SH-SY5Y (cell line): ENCODE results near the gene STAC3.

Source experiments
- GATA2 ChIP-seq: IDR thresholded peaks from 2 replicates; pipeline ENCODE4 v1.6.1; 2011; ENCODE audit warnings: mild to moderate bottlenecking, low read depth, low read length
- GATA3 ChIP-seq: IDR thresholded peaks from 2 replicates; pipeline ENCODE4 v1.6.1; 2011; ENCODE audit warnings: low read depth, mild to moderate bottlenecking, low read length, moderate library complexity

- TF ChIP-seq GATA3 (no peak), GATA2 (no peak)
Measured at GRCh38 chr12:57214398-57214781, 36.6 kb downstream of the STAC3 start.
